HG03025 (cell line): Measurements from ENCODE around the gene TEX53.

Source experiments
- ATAC-seq: cut with Tn5 transposase; IDR thresholded peaks from one replicate; pipeline ENCODE4 v1.9.1; 2021; ENCODE audit warnings: mild to moderate bottlenecking, moderate library complexity; ENCODE audit not compliant: unreplicated experiment, low FRiP score

The TEX53 gene

GRCh38 chr9:114607671-114608524 is 49.7 kb downstream of the TEX53 start:
- ATAC-seq: peak; percentile 47

- ATAC-seq: no peak
Observed at GRCh38 chr9:114606597-114607207, 50.9 kb downstream of the TEX53 start.
